HG02943 (cell line): ENCODE measurements around the gene NKAPL.

ENCODE experiments used
- ATAC-seq: cut with Tn5 transposase; IDR thresholded peaks from one replicate; pipeline ENCODE4 v1.9.1; 2021; ENCODE audit warnings: mild to moderate bottlenecking, low read depth, moderate library complexity; ENCODE audit not compliant: unreplicated experiment

Gene NKAPL

DNA sequence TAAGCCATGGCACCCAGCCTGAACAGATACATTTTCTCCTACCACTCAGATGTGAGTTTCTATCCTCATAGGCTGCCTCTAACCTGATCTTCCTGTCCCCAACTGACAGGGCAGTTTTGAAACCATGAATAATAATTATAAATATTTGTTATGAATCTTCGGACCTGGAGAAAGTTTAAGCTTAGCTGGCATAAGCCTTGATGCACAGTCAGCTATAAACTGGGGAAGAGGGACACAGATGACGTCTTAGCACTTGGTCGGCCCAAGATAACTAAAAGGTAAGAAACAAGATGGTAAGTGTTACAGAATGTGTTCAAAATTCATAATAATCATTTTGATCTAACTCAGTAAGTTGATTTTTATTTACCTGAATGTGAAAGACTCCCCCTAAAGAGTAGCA is 15.2 kb upstream of the NKAPL start:
- ATAC-seq: no peak

DNA sequence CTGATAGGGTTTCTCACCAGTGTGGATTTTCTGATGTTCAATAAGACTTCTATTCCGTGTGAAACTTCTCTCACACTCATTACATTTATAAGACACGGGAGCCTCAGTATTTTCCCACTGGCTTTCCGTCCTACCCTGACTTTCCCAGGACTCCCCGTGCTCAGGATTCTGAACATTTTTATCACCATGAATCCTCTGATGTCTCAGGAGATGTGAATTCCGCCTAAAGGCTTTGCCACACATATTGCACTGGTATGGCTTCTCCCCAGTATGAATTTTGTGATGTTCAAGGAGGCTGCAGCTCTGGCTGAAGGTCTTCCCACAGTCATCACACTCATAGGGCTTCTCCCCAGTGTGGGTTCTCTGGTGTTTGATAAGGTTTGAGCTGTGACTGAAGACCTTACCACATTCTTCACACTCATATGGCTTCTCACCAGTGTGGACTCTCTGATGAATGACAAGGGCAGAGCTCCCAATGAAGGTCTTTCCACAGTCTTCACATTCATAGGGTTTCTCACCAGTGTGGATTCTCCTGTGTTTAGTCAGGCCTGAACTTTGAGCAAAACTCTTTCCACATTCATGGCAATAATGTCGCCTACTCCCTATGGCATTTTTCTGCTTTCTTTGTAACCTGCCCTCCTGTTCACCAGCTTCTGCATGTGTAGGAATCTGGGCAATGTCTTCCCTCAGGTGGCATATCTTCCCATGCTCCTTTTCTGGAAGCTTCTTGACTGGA is 13.7 kb upstream of the NKAPL start:
- no peak for ATAC-seq

DNA sequence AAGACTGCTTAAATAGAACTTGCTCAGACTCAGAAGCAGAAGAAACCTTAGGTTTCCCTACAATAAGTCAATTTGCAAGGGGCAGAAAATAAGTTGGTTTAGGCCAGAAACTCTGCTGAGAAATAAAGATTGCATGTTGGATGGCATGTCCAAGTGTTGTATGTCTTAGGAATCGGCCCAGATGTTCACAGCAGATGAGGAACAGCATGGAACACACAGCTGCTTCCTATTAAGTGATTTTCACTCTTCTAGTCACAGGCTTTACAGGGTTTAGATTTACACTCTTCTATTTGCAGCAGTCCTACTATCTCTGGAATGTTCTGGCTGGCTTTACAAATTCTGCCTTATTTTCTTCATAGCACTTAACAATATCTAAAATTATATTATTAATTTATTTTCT is 10.2 kb upstream of the NKAPL start:
- ATAC-seq: no peak

DNA sequence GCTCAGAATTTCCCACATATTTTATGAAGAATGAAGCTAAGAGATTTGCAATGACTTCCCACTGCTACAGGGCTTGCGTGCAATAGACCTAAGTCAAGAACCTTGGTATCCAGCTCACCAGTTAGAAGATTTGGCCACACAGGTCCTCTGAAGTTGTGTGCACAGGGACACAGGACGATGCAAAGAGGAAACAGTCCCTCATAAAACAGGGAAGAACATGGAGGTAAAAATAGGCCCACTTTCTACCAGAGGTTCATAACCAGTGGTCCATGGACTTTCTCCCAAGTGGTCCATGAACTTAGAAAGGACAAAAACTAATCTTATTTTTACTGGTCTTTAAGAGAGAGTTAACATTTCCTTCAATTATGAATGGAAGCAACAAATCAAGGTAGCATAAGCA is 8.3 kb upstream of the NKAPL start:
- ATAC-seq: no peak

DNA sequence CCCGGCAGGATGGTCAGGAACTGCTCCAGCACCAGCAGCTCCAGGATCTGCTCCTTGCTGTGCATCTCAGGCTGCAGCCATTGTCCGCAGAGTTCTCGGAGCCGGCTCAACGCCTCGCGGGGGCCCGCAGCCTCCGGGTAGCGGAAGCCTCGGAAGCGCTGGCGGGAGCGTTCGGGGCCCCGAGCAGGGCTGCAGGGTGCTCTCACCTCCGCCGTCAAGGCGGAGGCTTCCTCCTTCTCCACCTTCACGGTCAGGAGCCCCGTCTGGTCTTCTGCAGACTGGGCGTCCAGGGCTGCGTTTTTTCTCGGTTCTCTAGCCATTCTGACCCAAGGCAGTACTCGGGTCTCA is 7.5 kb upstream of the NKAPL start:
- ATAC-seq: no peak

DNA sequence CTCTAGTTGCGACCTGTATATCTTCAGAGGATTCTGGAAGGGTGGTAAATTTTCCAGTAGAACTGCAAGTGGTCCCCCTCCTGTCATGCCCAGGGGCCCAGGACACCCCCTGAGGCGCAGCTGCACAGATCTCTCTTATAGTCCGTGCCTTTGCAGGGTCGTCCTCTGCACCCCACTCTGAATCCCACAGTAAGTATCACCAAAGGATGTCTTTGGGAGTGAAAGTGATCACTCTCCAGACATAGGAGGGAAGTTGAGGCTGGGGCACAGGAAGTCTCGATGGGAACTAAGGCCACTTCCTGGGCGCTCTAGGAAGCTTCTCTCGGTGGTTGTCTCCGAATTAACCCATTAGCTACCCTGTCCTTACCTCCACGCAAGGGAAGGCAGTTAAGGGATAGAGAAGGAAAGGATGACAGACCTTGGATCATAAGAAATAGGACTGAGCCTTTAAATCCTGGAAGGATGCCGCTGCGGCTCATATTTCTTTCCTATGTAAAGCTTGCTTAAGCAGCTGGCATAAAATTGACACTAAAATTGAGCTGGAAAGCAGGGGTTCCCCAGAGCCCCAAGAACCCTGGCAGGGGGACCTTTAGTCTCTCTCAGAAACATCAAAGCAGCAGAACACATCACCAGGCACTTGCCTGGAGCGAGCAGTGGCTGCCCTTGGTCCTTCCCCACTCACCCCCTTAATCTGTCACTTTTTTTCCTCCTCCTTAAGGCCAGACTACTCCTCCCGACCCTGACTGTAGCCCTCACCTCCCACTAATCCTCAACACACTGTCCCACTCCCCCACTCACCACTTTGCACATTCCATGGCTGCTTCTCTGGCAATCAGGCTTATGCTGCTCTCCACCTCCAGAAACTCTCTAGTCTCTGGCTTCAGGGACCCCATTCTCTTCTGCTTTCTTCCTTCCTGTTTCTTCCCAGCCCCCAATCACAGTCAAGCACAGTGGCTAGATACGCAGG is 6.8 kb upstream of the NKAPL start, which contains the start of gene ZKSCAN4:
Gene ZKSCAN4 (minus strand): TSS at position 261 of the 967 bp plus-strand sequence. CDS start 289 bp downstream, outside the sequence.
- ATAC-seq: no peak

DNA sequence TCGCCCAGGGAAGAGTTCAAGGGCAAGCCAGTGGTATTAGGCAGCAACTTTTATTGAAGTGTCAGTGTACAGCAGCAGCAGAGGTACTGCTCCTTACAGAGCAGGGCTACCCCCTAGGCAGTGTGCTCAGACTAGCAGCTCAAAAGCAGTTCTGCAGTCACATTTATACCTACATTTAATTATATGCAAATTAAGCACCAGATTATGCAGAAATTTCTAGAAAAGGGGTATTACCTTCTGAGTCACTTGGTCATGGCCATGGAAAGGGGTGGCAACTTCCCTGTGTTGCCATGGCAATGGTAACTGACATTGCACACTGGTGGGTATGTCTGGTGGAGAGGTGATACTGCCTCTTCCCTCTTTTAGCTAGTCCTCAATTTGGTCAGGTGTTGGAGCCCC is 5.0 kb upstream of the NKAPL start:
- ATAC-seq: no peak

DNA sequence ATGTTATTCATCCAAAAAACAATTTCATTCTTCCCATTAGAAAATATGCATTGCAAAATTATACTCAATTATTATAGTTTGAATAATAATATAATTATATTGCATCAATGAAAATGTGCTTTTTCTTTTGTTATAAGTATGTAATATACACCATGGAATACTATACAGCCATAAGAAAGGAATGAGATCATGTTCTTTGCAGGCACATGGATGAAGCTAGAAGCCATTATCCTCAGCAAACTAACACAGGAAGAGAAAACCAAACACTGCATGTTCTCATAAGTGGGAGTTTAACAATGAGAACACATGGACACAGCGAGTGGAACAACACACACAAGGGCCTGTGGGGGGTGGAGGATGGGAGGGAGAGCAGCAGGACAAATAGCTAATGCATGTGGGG is 2.1 kb upstream of the NKAPL start:
- no peak for ATAC-seq

DNA sequence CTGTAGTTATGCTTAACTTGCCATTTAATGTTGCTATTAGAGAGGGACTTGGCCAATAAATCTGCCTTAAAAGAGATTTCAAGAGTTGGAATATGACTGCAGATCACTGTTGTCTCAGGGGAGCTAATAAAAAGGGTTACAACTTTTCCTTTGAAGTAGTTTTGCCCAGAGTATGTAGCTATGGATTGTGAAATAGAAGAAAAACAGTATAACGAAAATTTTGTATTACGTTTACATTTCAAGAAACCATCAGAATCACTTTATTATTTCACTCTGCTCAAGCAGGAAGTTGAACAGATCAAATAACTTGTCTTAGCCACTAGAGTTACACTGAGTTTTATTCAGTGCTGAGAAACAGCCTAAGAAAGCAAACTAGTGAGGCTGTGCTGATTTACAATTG is 4.8 kb downstream of the NKAPL start:
- ATAC-seq: no peak

DNA sequence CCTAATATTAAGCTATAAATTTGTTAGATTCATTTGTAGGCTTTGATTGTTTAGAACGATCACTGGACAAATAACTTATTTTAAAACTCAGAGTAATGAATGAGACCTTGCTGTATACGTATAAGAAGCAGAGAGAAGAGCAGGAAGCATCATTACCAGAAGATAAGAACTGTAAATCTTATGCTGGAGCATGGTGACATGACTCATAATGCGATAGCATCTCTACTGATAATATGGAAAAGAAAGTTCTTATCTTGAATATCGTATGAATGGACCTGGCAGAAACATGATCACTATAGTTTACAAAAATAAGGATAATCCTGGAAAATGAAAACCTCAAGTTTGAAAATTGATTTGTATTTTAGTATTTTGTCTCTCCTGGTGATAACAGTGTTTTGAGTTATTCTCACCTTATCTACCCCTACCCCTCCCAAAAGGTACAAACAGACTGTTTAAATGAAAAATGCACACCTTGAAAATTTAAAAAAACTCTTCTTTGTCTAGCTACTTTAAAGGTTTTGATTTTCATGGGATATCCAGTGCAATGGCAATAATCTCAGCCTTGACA is 5.8 kb downstream of the NKAPL start:
- no peak for ATAC-seq

DNA sequence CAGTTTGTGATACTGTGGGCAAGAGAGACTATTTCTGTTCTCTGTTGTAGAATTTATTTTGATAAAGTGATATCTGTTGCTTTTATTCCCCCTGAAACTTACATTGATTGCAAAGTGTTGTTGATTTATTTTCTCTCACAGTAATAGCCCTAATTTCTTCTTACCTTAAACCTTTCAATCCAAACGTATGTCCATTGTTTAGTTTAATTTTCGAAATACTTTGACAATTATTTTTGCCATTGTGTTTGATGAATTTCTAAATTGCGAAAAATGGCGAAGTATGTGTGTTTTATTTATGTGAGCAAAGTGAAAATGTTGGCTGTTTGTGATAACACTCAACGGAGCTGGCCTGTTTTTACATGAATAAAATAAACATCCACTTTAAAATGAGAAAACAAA is 7.5 kb downstream of the NKAPL start:
- no peak for ATAC-seq

DNA sequence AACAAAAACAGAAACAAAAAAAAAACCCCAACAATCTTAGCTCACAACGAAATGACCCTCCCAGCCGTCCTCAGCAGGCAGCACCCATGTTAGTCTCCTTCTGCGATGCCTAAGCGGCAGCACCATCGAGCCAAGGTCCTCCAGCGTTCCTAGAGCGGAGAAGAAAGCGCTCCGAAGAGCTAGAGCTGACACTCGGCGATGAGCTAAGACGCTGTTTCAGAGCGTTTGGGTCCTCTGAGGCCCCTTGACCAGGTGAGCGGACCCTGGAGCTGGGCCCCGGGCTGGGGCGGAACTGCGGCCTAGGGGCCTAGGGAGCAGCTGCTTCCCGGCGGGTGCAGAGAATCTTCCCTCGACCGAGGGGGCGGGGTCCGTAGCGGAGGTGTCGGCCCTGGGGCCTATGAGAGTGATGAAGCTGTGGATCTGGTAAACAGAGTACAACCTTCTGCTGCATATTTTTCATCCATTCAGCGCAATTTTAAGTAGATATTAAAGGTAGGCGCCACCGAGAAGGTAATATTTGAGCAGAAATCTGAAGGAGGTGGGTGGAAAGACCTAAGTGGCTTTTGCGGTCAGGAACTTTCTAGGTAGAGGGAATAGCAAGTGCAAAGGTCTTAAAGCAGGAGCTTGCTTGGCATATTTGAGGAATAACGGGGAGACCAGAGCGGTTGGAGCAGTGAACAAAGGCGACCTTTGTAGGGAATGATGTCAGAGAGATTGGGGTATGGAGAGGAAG is 8.0 kb downstream of the NKAPL start, which contains the start of gene ZSCAN26:
Gene ZSCAN26 (plus strand): TSS at position 182 of the 733 bp plus-strand sequence. CDS start 4,777 bp downstream, outside the sequence.
- ATAC-seq: peak; percentile 84

DNA sequence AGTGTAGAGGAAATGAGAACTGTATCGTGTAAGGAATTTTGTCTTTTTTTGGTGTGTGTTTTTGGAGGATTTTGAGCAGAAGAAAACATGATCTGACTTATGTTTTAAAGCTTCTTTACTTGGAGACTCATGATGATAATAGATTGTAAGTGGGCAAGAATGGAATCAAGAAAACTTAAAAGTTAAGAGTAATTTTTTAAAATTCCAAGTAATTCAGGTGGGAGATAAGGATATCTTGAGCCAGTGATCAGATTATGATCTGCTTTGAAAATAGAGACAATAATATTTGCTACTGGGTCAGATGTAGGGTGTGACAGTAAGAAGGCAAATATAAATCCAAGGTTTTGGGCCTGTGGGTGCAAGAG is 8.6 kb downstream of the NKAPL start:
- no peak for ATAC-seq

DNA sequence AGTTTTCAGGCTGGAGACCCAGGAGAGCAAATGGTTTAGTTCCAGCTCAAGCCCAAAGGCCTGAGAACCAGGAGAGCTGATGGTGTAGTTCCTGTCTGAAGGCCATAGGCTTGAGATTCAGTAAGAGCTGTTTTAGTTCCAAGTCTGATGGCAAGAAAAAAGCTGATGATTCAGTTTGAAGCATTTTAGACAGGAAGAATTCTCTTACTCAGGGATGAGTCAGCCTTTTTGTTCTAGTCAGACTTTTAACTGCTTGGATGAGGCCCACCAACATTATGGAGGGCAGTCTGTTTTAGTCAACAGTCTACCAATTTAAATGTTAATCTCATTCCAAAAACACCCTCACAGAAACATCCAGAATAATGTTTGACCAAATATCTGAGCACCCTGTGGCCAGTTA is 10.4 kb downstream of the NKAPL start:
- no peak for ATAC-seq

DNA sequence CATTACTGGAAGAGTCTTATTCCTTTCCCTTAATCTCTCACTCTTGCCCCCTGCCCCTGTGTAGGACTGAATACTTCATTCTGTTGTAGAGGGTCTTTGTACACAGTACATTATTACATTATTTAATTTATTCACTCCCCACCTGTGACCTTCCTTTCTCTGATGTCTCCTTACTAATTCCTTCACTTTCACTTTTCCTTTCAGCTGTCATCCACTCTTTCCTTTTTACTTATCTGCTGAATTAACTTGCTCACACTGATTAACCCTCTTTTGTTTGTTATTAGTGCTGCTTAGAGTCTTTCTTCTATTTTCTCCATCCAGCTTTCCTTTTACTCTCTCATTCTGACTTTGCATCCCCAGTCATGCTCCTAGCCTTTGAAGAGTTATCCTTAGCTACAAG is 15.8 kb downstream of the NKAPL start:
- ATAC-seq: no peak

DNA sequence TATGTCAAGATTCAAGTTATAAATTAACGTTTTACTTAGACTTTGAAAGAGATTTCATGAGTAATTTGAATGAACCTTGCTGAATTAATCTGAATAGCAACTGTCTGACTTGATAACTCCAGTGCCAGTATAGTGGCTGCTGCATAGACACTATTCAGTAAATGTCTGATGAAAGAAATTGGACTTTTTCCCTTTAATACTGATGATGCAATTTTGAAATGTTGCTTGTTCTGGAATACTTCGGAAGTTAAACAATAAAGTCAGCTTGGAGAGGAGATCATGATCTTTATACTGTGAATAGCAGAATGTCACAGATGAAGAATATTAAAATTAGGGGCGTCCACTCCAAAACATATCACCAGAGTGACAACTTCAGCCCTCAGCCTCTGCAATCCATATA is 18.6 kb downstream of the NKAPL start:
- ATAC-seq: no peak

DNA sequence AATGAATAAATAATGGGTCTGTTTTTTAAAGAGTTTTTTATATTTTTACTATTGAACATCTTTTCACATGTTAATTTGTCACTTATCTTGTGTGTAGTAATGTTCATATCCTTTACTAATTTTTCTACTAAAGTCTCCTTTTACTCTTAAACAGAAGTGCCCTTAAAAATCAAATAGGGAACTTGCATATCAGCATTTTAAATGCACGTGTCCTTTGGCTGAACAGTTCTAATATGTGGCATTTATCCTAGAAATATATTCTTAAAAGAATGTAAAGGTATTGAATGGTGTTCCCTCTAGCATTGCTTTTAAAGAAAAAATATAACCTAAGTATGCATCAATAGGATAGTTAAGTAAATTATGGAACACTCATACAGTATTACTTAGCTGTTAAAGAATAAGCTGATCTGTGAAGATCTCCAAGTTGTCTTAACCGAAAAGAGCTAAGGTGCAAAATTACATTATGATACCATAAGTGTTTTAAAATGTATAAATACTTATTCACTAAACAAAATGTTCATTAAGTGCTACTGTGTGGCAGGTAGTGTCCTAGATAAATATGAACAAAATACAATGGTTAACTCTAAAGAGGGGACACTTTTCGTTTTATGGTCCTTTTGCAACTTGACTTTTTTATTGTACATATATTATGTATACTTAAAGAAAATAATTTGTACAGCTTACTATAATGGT is 21.6 kb downstream of the NKAPL start:
- no peak for ATAC-seq

DNA sequence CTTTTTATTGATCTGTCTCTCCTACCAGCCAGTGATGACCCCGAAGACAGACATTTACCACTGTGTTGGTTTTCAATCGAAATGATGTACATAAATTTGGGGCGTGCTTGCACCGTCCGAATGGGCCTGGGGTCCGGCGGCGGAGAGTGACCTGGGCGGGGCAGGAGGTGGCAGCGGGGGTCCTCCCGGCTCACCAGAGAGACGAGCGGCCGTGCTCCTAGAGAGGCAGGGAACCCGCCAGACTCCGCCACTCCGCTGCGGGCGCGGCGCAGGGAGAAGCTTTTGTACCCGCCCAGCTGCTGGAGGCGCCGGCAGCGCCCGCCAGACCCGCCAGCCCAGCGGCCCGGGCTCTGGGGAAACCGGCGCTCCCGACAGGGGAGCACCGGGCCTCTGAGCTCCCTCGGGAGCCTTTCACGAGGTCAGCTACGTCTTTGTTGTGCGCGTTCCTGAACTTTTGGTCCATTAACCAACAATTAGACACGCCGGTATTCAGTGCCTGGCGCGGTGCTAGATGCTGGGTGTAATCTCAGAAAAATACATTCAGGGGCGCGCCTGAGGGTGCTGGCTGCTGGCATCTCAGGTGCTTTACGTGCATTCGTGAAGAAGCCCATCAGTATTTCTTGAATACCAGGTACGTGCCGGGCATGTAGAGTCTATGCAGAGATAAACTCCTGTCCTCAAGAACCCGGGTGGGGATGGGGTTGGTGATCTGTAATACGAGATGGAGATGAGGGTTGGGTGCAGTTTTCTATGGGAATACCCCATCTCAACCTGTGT is 22.4 kb downstream of the NKAPL start, which contains the start of gene PGBD1:
Gene PGBD1 (plus strand): TSS at position 285 of the 777 bp plus-strand sequence. CDS start 2,242 bp downstream, outside the sequence.
- peak; percentile 86 for ATAC-seq

DNA sequence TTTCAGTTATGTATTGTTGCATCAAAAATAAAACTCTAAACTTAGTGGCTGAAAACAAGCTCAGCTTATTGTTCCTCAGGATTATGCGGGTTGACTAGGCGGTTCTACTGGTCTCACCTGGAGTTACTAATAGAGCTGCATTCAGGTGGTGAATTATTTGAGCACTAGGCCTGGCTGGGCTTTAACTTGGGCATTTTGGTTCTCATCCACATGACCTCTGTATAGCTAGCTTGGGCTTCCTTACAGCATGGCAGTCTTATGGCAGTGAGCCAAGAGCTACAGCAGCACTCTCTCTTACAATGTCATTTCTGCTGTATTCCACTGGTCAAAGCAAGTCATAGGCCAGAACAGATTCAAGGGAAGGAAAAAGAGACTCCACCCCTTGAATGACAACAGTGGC is 23.8 kb downstream of the NKAPL start:
- ATAC-seq: no peak
